ENCODE data around the gene PLK4.

Gene PLK4

GRCh38 chr4:127881563-127881864, 821 bp downstream of the PLK4 start:
- TF ChIP-seq, protein P1, sequence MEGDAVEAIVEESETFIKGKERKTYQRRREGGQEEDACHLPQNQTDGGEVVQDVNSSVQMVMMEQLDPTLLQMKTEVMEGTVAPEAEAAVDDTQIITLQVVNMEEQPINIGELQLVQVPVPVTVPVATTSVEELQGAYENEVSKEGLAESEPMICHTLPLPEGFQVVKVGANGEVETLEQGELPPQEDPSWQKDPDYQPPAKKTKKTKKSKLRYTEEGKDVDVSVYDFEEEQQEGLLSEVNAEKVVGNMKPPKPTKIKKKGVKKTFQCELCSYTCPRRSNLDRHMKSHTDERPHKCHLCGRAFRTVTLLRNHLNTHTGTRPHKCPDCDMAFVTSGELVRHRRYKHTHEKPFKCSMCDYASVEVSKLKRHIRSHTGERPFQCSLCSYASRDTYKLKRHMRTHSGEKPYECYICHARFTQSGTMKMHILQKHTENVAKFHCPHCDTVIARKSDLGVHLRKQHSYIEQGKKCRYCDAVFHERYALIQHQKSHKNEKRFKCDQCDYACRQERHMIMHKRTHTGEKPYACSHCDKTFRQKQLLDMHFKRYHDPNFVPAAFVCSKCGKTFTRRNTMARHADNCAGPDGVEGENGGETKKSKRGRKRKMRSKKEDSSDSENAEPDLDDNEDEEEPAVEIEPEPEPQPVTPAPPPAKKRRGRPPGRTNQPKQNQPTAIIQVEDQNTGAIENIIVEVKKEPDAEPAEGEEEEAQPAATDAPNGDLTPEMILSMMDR (IDR thresholded peaks at IDR 0.05; ENCODE audit: insufficient read depth, low read length) = no peak
- TF ChIP-seq GABPA (IDR thresholded peaks at IDR 0.05; ENCODE audit: low read depth) = no peak
- TF ChIP-seq, protein P2, sequence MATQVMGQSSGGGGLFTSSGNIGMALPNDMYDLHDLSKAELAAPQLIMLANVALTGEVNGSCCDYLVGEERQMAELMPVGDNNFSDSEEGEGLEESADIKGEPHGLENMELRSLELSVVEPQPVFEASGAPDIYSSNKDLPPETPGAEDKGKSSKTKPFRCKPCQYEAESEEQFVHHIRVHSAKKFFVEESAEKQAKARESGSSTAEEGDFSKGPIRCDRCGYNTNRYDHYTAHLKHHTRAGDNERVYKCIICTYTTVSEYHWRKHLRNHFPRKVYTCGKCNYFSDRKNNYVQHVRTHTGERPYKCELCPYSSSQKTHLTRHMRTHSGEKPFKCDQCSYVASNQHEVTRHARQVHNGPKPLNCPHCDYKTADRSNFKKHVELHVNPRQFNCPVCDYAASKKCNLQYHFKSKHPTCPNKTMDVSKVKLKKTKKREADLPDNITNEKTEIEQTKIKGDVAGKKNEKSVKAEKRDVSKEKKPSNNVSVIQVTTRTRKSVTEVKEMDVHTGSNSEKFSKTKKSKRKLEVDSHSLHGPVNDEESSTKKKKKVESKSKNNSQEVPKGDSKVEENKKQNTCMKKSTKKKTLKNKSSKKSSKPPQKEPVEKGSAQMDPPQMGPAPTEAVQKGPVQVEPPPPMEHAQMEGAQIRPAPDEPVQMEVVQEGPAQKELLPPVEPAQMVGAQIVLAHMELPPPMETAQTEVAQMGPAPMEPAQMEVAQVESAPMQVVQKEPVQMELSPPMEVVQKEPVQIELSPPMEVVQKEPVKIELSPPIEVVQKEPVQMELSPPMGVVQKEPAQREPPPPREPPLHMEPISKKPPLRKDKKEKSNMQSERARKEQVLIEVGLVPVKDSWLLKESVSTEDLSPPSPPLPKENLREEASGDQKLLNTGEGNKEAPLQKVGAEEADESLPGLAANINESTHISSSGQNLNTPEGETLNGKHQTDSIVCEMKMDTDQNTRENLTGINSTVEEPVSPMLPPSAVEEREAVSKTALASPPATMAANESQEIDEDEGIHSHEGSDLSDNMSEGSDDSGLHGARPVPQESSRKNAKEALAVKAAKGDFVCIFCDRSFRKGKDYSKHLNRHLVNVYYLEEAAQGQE (IDR thresholded peaks at IDR 0.05; ENCODE audit: insufficient replicate concordance, low read depth) = no peak
- no peak for TF ChIP-seq SPI1 (IDR thresholded peaks at IDR 0.05; ENCODE audit: borderline replicate concordance, low read depth)
- no peak for TF ChIP-seq POLR2AphosphoS5 (IDR thresholded peaks at IDR 0.05; ENCODE audit: low read depth)
- H3K4me3 ChIP-seq (replicated peaks; ENCODE audit: insufficient read depth, low read length) = peak overlapping the region; percentile 64
- DNase-seq (ENCODE audit: low read depth in 1 of 2, low spot score in 1 of 2) = no peak

DNA sequence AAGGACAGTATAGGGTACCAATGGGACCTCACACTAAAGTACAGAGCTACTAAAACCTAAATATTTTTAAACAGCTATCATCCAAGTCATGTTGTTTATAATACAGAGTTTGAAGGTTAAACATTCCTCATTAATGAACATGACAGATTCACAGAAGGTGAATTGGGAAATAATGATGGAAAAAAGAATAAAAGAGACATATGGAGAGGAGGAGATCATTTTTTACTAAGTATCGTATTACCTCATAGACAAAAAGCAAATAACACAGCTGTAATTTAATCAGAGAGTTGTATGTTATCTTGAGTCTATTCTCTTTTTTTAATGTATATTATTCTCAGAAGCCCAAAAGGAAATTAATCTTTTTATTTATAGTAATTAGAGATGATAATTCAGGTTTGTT, 7.9 kb downstream of the PLK4 start:
- H3K4me3 ChIP-seq (replicated peaks; ENCODE audit: insufficient read depth, low read length) = no peak overlapping the region
- no peak overlapping the region for H3K27ac ChIP-seq (replicated peaks)
- no peaks in the 10 kb centered on the region for H3K27me3 ChIP-seq (ENCODE audit: insufficient read depth, poor library complexity, severe bottlenecking)
- DNase-seq (ENCODE audit: low read depth in 1 of 2, low spot score in 1 of 2) = no peak
- TF ChIP-seq, protein P2 (IDR thresholded peaks at IDR 0.05; ENCODE audit: insufficient replicate concordance, low read depth) = no peak
- TF ChIP-seq, protein P1 (IDR thresholded peaks at IDR 0.05; ENCODE audit: insufficient read depth, low read length) = no peak
- TF ChIP-seq POLR2AphosphoS5 (IDR thresholded peaks at IDR 0.05; ENCODE audit: low read depth) (no peak), SPI1 (IDR thresholded peaks at IDR 0.05; ENCODE audit: borderline replicate concordance, low read depth) (no peak), GABPA (IDR thresholded peaks at IDR 0.05; ENCODE audit: low read depth) (no peak)

More at GRCh38 chr4:127881563-127881864, 821 bp downstream of the PLK4 start:
- Histone ChIP-seq H3K27me3 (ENCODE audit: insufficient read depth, poor library complexity, severe bottlenecking) (no peaks in the 10 kb centered on the region), H3K27ac (replicated peaks) (peak overlapping the region; percentile 97)

GRCh38 chr4:127889903-127890302, 9.2 kb downstream of the PLK4 start:
- H3K4me3 ChIP-seq (replicated peaks; ENCODE audit: insufficient read depth, low read length) = no peak overlapping the region
- H3K27me3 ChIP-seq (ENCODE audit: insufficient read depth, poor library complexity, severe bottlenecking) = no peaks in the 10 kb centered on the region
- DNase-seq (ENCODE audit: low read depth in 1 of 2, low spot score in 1 of 2) = no peak
- no peak overlapping the region for H3K27ac ChIP-seq (replicated peaks)
- TF ChIP-seq, protein P1 (IDR thresholded peaks at IDR 0.05; ENCODE audit: insufficient read depth, low read length) = no peak
- TF ChIP-seq SPI1 (IDR thresholded peaks at IDR 0.05; ENCODE audit: borderline replicate concordance, low read depth) (no peak), POLR2AphosphoS5 (IDR thresholded peaks at IDR 0.05; ENCODE audit: low read depth) (no peak), GABPA (IDR thresholded peaks at IDR 0.05; ENCODE audit: low read depth) (no peak)
- TF ChIP-seq, protein P2 (IDR thresholded peaks at IDR 0.05; ENCODE audit: insufficient replicate concordance, low read depth) = no peak

Data from HL-60 (cell line).